WTC11 (cell line): Measurements from ENCODE around the gene EDIL3.

Experiments
- SOX15 ChIP-seq: fragments of 250-450 bp; sonication (Bioruptor Pico); IDR thresholded peaks from 2 replicates; pipeline ENCODE4 v1.9.0; 2021; ENCODE audit warnings: mild to moderate bottlenecking
- USF2 ChIP-seq: sonication (generic); formaldehyde crosslinking; IDR thresholded peaks from 2 replicates; pipeline ENCODE4 v1.8.1; 2023; ENCODE audit warnings: mild to moderate bottlenecking, missing genetic modification reagents, moderate library complexity
- ZBTB21 ChIP-seq: sonication (generic); formaldehyde crosslinking; IDR thresholded peaks from 2 replicates; pipeline ENCODE4 v1.8.1; 2023; ENCODE audit warnings: mild to moderate bottlenecking, missing genetic modification reagents, borderline replicate concordance
- TF ChIP-seq, protein P1 (sequence below): fragments of 200-600 bp; IDR thresholded peaks from 2 replicates; pipeline ENCODE4 v1.8.0; 2022; ENCODE audit warnings: antibody characterized with exemption

- TF ChIP-seq USF2 (CRISPR knock-in tag): no peak
- TF ChIP-seq SOX15: no peak
- TF ChIP-seq, protein P1, sequence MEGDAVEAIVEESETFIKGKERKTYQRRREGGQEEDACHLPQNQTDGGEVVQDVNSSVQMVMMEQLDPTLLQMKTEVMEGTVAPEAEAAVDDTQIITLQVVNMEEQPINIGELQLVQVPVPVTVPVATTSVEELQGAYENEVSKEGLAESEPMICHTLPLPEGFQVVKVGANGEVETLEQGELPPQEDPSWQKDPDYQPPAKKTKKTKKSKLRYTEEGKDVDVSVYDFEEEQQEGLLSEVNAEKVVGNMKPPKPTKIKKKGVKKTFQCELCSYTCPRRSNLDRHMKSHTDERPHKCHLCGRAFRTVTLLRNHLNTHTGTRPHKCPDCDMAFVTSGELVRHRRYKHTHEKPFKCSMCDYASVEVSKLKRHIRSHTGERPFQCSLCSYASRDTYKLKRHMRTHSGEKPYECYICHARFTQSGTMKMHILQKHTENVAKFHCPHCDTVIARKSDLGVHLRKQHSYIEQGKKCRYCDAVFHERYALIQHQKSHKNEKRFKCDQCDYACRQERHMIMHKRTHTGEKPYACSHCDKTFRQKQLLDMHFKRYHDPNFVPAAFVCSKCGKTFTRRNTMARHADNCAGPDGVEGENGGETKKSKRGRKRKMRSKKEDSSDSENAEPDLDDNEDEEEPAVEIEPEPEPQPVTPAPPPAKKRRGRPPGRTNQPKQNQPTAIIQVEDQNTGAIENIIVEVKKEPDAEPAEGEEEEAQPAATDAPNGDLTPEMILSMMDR: no peak
- no peak for TF ChIP-seq ZBTB21 (CRISPR knock-in tag)
These were observed 119.5 kb downstream of the EDIL3 start for GRCh38 chr5:84265130-84265529.
